Effector memory CD8-positive, alpha-beta T cell (primary cell): Measurements from ENCODE around the gene PARD3B.

Experiments
- ATAC-seq: fragments of 150-1000 bp; cut with Tn5 transposase; replicated peaks from 2 replicates; pipeline ENCODE4 v1.10.0; 2021; ENCODE audit warnings: mild to moderate bottlenecking, moderate library complexity
- DNase-seq, 3 experiments: peaks; one replicate each; pipeline ENCODE4 v3.0.0; 2021
- H3K27ac Mint-ChIP-seq, 2 donors: one replicate each; pipeline ENCODE4 v1.8.0; 2022; ENCODE audit warnings: mild to moderate bottlenecking in 2 of 2, mixed read lengths in 2 of 2, moderate library complexity in 2 of 2
- H3K27me3 Mint-ChIP-seq, 2 donors: one replicate each; pipeline ENCODE4 v1.8.0; 2022; ENCODE audit warnings: mixed read lengths in 2 of 2
- H3K36me3 Mint-ChIP-seq: one replicate; pipeline ENCODE4 v1.8.0; 2022; ENCODE audit warnings: mild to moderate bottlenecking, moderate library complexity, mixed read lengths; ENCODE audit not compliant: insufficient read depth
- H3K4me1 Mint-ChIP-seq, 2 donors: one replicate each; pipeline ENCODE4 v1.8.0; 2022; ENCODE audit warnings: low read depth in 2 of 2, mixed read lengths in 2 of 2
- H3K4me3 Mint-ChIP-seq, 2 donors: one replicate each; pipeline ENCODE4 v1.8.0; 2022; ENCODE audit warnings: mild to moderate bottlenecking in 2 of 2, mixed read lengths in 2 of 2, moderate library complexity in 2 of 2
- H3K9me3 Mint-ChIP-seq, 2 donors: one replicate each; pipeline ENCODE4 v1.8.0; 2022; ENCODE audit warnings: mixed read lengths in 2 of 2

Gene PARD3B

GRCh38 chr2:204722207-204722606, 176.9 kb downstream of the PARD3B start:
- Mint-ChIP-seq H3K27me3 (peaks cover 0 to under 1% of the 10 kb centered on the region in 2 donors), H3K9me3 (peaks cover 2 to 12% of the 10 kb centered on the region in 2 donors), H3K27ac (no peak overlapping the region), H3K4me1 (no peaks in the 10 kb centered on the region), H3K36me3 (no peaks in the 10 kb centered on the region), H3K4me3 (no peak overlapping the region)
- DNase-seq (no peak), ATAC-seq (no peak)

- H3K4me3 Mint-ChIP-seq: no peak overlapping the region
- no peak overlapping the region for H3K27ac Mint-ChIP-seq
- peaks cover 0 to 5% of the 10 kb centered on the region in 2 donors for H3K27me3 Mint-ChIP-seq
- no peaks in the 10 kb centered on the region for H3K4me1 Mint-ChIP-seq
- H3K36me3 Mint-ChIP-seq: no peaks in the 10 kb centered on the region
- ATAC-seq (no peak), DNase-seq (no peak)
- peaks cover 0 to 7% of the 10 kb centered on the region in 2 donors for H3K9me3 Mint-ChIP-seq
These were observed 177.4 kb downstream of the PARD3B start for GRCh38 chr2:204722691-204723090.

- no peak for ATAC-seq
- DNase-seq: no peak
- no peaks in the 10 kb centered on the region for H3K4me1 Mint-ChIP-seq
- H3K27me3 Mint-ChIP-seq: peaks cover 0 to 6% of the 10 kb centered on the region in 2 donors
- no peak overlapping the region for H3K4me3 Mint-ChIP-seq
- peaks cover 0 to 3% of the 10 kb centered on the region in 2 donors for H3K9me3 Mint-ChIP-seq
- H3K36me3 Mint-ChIP-seq: no peaks in the 10 kb centered on the region
- no peak overlapping the region for H3K27ac Mint-ChIP-seq
These were observed 180.6 kb downstream of the PARD3B start for GRCh38 chr2:204725693-204726360.

- ATAC-seq: no peak
- no peak for DNase-seq
- Mint-ChIP-seq H3K4me3 (no peak overlapping the region), H3K27ac (no peak overlapping the region), H3K9me3 (peaks cover 0 to 3% of the 10 kb centered on the region in 2 donors), H3K36me3 (no peaks in the 10 kb centered on the region), H3K27me3 (peaks cover 0 to 6% of the 10 kb centered on the region in 2 donors), H3K4me1 (no peaks in the 10 kb centered on the region)
These were observed 181.6 kb downstream of the PARD3B start for GRCh38 chr2:204726831-204727230.

- Mint-ChIP-seq H3K36me3 (no peaks in the 10 kb centered on the region), H3K27me3 (peaks cover 0 to 6% of the 10 kb centered on the region in 2 donors), H3K27ac (no peak overlapping the region), H3K9me3 (peaks cover 0 to 3% of the 10 kb centered on the region in 2 donors), H3K4me1 (no peaks in the 10 kb centered on the region), H3K4me3 (no peak overlapping the region)
- ATAC-seq (no peak), DNase-seq (no peak)
These were observed 182.1 kb downstream of the PARD3B start for GRCh38 chr2:204727368-204727767.

GRCh38 chr2:204730603-204731002, 185.3 kb downstream of the PARD3B start:
- Mint-ChIP-seq H3K4me3 (no peak overlapping the region), H3K4me1 (no peaks in the 10 kb centered on the region), H3K27ac (no peak overlapping the region), H3K27me3 (peaks cover 0 to 6% of the 10 kb centered on the region in 2 donors), H3K36me3 (no peaks in the 10 kb centered on the region), H3K9me3 (peaks cover 0 to 3% of the 10 kb centered on the region in 2 donors)
- ATAC-seq: no peak
- no peak for DNase-seq

- Mint-ChIP-seq H3K36me3 (no peaks in the 10 kb centered on the region), H3K27ac (no peak overlapping the region), H3K4me3 (no peak overlapping the region), H3K27me3 (peaks cover 0 to 6% of the 10 kb centered on the region in 2 donors), H3K9me3 (peaks cover 0 to 3% of the 10 kb centered on the region in 2 donors), H3K4me1 (no peaks in the 10 kb centered on the region)
- no peak for DNase-seq
- ATAC-seq: no peak
These were observed 186.7 kb downstream of the PARD3B start for GRCh38 chr2:204732019-204732418.

GRCh38 chr2:204737296-204737695, 192.0 kb downstream of the PARD3B start:
- no peak overlapping the region for H3K4me3 Mint-ChIP-seq
- DNase-seq (no peak), ATAC-seq (no peak)
- no peaks in the 10 kb centered on the region for H3K36me3 Mint-ChIP-seq
- H3K9me3 Mint-ChIP-seq: peaks cover 0 to 2% of the 10 kb centered on the region in 2 donors
- H3K27ac Mint-ChIP-seq: no peak overlapping the region
- no peaks in the 10 kb centered on the region for H3K4me1 Mint-ChIP-seq
- peaks cover 0 to 6% of the 10 kb centered on the region in 2 donors for H3K27me3 Mint-ChIP-seq

GRCh38 chr2:204738721-204739120, 193.4 kb downstream of the PARD3B start:
- peaks cover 0 to 6% of the 10 kb centered on the region in 2 donors for H3K27me3 Mint-ChIP-seq
- no peak overlapping the region for H3K27ac Mint-ChIP-seq
- H3K9me3 Mint-ChIP-seq: peaks cover 0 to 2% of the 10 kb centered on the region in 2 donors

GRCh38 chr2:204743393-204743960, 198.2 kb downstream of the PARD3B start:
- H3K27me3 Mint-ChIP-seq: peaks cover 0 to 6% of the 10 kb centered on the region in 2 donors
- ATAC-seq: no peak
- no peaks in the 10 kb centered on the region for H3K36me3 Mint-ChIP-seq
- no peak overlapping the region for H3K27ac Mint-ChIP-seq
- H3K9me3 Mint-ChIP-seq: peaks cover 0 to 6% of the 10 kb centered on the region in 2 donors
- no peak for DNase-seq
- H3K4me3 Mint-ChIP-seq: no peak overlapping the region
- H3K4me1 Mint-ChIP-seq: no peaks in the 10 kb centered on the region

More at GRCh38 chr2:204738721-204739120, 193.4 kb downstream of the PARD3B start:
- Mint-ChIP-seq H3K36me3 (no peaks in the 10 kb centered on the region), H3K4me1 (no peaks in the 10 kb centered on the region), H3K4me3 (no peak overlapping the region)
- DNase-seq: no peak
- ATAC-seq: no peak

- H3K36me3 Mint-ChIP-seq: no peaks in the 10 kb centered on the region
- no peak for ATAC-seq
- H3K9me3 Mint-ChIP-seq: peaks cover 0 to 5% of the 10 kb centered on the region in 2 donors
- no peak overlapping the region for H3K27ac Mint-ChIP-seq
- no peak for DNase-seq
- no peaks in the 10 kb centered on the region for H3K4me1 Mint-ChIP-seq
- no peaks in the 10 kb centered on the region for H3K27me3 Mint-ChIP-seq
- no peak overlapping the region for H3K4me3 Mint-ChIP-seq
These were observed 199.2 kb downstream of the PARD3B start for GRCh38 chr2:204744506-204744905.

GRCh38 chr2:204748286-204748685, 203.0 kb downstream of the PARD3B start:
- no peak overlapping the region for H3K4me3 Mint-ChIP-seq
- no peak overlapping the region for H3K27ac Mint-ChIP-seq
- H3K36me3 Mint-ChIP-seq: no peaks in the 10 kb centered on the region
- no peak for ATAC-seq
- DNase-seq: no peak
- H3K27me3 Mint-ChIP-seq: no peaks in the 10 kb centered on the region
- peaks cover 0 to 5% of the 10 kb centered on the region in 2 donors for H3K9me3 Mint-ChIP-seq
- H3K4me1 Mint-ChIP-seq: no peaks in the 10 kb centered on the region

GRCh38 chr2:204749319-204749718, 204.0 kb downstream of the PARD3B start:
- DNase-seq: no peak
- Mint-ChIP-seq H3K27ac (no peak overlapping the region), H3K36me3 (no peaks in the 10 kb centered on the region), H3K4me3 (no peak overlapping the region), H3K27me3 (no peaks in the 10 kb centered on the region), H3K4me1 (no peaks in the 10 kb centered on the region), H3K9me3 (peaks cover 0 to 4% of the 10 kb centered on the region in 2 donors)
- no peak for ATAC-seq

- Mint-ChIP-seq H3K4me3 (no peak overlapping the region), H3K36me3 (no peaks in the 10 kb centered on the region), H3K9me3 (peaks cover 0 to 1% of the 10 kb centered on the region in 2 donors), H3K4me1 (no peaks in the 10 kb centered on the region), H3K27me3 (no peaks in the 10 kb centered on the region), H3K27ac (no peak overlapping the region)
- ATAC-seq: no peak
- DNase-seq: no peak
These were observed 205.1 kb downstream of the PARD3B start for GRCh38 chr2:204750389-204750788.
